GM19438 (cell line): ENCODE data around the gene AQP4.

ENCODE experiments used
- ATAC-seq: cut with Tn5 transposase; IDR thresholded peaks from one replicate; pipeline ENCODE4 v1.9.1; 2021; ENCODE audit warnings: low read depth; ENCODE audit not compliant: unreplicated experiment

Gene AQP4

DNA sequence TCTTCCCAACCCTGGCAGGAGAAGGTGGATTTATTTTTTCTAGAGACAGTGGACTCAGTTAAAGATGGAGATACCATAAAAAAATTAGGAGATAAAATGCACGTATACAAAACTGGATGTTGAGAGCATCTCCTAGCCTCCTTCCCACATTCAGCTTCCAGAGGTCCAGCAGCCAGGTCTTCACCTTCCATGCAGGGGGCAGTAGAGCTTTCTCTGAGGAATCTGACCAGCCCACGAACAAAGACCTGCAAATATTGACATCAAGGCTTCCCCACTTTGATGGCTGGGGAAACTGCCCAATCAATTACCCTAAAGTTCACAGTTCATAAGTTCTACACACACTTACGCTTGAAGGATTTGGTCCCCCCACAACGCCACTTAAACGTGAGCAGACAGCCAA lies 24.5 kb downstream of the AQP4 start:
- ATAC-seq, result no peak

DNA sequence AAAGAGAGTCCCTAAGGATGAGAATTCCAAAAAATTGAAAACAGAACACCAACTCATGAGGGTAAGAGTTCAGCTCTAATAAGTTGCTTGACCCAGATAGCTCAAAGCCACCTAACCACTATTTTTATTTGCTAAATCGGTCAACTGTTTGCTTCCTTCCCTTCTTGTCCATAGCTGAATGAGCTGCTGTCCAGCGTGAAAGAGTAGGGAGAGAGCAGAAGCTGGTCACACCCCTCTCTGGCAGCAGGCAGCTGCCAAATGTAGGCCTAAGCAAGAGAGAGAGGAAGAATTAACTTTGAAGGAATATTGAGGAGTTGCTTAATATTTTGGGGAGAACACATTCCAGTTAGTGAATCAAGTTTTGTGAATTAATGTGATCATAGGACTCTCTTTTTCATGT lies 25.9 kb downstream of the AQP4 start:
- no peak for ATAC-seq

- no peak for ATAC-seq
Measured at GRCh38 chr18:26832302-26832701, 33.2 kb downstream of the AQP4 start.

GRCh38 chr18:26827581-26827980 lies 37.9 kb downstream of the AQP4 start:
- ATAC-seq, result no peak

DNA sequence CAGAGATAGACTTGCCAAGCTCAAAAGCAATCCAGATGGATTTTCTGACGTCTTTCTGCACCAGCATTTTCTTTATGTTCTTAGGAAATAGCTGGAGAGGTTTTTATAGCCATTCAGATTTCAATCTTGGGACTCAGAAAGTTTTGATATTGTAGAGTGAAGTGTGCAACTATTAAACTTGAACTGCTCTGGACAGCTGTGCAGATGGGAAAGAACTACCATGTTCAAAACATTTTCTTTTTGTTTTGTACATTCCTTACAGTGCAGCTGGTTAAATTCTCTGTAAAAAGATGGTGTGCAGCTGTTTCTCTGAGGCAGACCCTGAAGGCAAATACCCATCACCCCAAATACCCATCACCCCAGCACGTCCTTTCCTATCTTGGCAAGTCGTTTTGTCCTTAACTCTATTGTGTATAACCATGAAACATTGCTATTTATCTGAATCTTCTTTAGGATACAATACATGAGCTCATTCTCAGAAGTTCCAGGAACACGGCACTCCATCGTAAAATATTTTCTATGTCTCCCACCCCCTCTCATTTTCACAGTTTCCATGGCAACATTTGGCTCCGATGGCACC lies 38.8 kb downstream of the AQP4 start:
- no peak for ATAC-seq

GRCh38 chr18:26821181-26821580 lies 44.3 kb downstream of the AQP4 start:
- no peak for ATAC-seq

DNA sequence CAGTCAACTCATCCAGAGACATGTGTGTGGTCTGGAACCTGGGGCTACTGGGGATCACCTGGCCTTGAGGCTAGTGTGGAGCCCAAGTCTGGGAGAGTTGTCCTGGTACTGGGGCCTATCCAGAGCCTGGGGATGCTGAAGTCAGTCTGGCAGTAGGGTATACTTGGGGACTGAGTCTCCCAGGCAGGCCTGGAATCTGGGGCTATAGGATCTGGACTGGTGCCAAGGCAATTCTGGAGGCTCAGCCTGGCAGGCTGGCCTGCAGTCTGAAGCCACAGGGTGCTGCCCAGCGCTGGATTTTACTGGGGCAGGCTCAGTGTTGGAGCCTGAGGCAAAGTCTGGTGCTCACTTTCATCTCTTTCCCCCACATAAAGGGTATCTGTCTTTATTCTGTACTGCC lies 46.5 kb downstream of the AQP4 start:
- no peak for ATAC-seq

DNA sequence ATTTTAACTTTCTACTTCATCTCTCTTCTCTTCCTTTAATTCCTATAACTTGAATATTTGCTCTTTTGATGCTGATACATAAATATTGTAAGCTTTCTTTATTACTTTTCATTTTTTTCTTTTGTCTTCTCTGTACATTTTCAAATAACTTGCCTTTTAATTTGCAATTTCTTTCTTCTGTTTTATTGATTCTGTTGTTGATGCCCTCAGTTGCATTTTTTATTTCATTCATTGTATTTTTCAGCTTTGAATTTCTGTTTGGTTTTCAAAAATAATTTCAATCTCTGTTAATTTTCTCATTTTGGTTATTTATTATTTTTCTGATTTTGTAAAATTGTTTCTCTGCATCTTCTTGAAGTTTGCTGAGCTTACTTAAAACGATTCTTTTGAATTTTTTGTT lies 47.0 kb downstream of the AQP4 start:
- ATAC-seq, result no peak

GRCh38 chr18:26813043-26813442 lies 52.5 kb downstream of the AQP4 start:
- ATAC-seq, result no peak

- ATAC-seq, result no peak
Measured at GRCh38 chr18:26812462-26812861, 53.0 kb downstream of the AQP4 start.

GRCh38 chr18:26809346-26809745 lies 56.2 kb downstream of the AQP4 start:
- ATAC-seq, result no peak

DNA sequence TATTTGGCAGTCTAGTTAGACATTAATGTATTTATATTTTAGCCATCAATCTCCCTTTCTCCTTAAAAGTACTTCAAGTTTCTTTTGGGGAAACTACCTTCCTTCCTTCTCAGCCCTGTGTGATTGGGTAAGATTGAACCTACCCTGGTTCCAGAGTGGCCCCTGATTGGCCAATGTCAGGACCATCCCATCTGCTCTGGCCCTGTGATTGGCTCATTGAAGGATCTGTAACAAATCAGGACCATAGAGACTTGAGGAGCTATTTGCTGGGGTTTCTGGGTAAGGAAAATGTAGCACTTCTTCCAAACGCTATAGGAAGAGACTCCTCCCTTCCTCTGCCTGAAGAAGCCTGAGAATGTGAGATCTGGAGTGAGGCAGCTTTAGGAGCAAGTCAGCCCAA lies 59.3 kb downstream of the AQP4 start:
- ATAC-seq, result no peak

- no peak for ATAC-seq
Measured at GRCh38 chr18:26804519-26804918, 61.0 kb downstream of the AQP4 start.

DNA sequence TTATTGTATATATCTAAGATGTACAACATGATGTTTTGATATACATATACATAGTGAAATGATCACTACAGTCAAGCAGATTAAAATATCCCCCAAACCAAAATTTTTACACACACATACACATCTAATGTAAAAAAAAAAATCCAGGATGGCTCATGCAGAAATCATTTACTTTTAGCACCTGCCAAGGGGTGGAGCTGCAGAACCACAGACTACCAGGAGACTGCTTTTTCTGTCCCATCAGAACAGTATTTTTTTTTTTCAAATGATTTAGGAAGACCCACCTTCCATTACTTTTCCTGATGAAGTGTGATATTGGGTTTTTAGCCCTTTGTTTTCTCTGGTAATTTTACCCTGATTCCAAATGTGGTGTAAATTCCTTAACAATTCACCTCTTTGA lies 61.9 kb downstream of the AQP4 start:
- ATAC-seq, result no peak

DNA sequence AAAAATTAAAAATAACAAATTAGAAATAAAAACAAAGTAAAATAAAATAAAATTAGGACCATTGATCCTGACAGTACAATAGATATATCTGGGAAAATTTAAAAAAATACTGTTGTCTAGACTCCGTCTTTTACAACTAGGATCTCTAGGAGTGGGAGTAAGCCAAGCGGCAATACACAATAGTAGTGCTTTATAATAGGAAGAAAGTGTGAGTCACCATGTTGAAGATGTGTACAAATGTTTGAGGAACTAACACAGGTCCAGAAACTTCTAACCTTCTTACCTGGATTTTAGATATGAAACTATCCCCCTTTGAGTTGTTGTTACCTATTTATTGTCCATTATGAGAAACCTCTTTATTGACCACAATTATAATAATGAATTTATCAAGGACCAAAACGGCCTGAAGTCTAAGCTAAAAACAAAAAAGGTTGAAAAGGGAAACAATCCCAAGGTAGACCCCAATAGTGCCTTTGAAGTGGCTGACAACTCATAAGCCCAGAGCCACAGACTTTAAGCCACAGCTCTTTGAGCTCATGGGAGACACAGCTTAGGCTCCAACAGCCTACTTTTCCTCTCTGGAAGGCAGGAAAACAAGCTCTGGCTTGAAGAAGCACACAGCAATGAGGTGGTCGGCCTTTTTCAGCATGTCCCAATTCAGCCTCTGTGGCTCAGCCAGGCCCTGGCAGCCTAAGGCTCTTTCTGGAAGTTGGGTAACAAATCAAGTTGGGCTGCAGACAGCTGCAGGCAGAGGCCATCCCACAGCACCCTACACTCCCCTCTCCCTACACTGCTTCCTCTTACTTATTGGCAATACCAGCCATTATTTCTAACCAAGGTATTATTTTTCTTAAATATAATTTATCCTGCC lies 62.9 kb downstream of the AQP4 start:
- ATAC-seq, result no peak
